HG03565 (cell line): ENCODE data around the gene ADAMTS17.

Source experiments
- ATAC-seq: cut with Tn5 transposase; IDR thresholded peaks from one replicate; pipeline ENCODE4 v1.9.1; 2021; ENCODE audit warnings: mild to moderate bottlenecking, moderate library complexity; ENCODE audit not compliant: unreplicated experiment

ADAMTS17 gene

GRCh38 chr15:100180921-100181320 is 160.9 kb downstream of the ADAMTS17 start:
- no peak for ATAC-seq

GRCh38 chr15:100175406-100176114 is 166.2 kb downstream of the ADAMTS17 start:
- no peak for ATAC-seq

GRCh38 chr15:100174904-100175275 is 166.9 kb downstream of the ADAMTS17 start:
- ATAC-seq = no peak

- ATAC-seq = no peak
Measured at GRCh38 chr15:100174159-100174903, 167.4 kb downstream of the ADAMTS17 start.

DNA sequence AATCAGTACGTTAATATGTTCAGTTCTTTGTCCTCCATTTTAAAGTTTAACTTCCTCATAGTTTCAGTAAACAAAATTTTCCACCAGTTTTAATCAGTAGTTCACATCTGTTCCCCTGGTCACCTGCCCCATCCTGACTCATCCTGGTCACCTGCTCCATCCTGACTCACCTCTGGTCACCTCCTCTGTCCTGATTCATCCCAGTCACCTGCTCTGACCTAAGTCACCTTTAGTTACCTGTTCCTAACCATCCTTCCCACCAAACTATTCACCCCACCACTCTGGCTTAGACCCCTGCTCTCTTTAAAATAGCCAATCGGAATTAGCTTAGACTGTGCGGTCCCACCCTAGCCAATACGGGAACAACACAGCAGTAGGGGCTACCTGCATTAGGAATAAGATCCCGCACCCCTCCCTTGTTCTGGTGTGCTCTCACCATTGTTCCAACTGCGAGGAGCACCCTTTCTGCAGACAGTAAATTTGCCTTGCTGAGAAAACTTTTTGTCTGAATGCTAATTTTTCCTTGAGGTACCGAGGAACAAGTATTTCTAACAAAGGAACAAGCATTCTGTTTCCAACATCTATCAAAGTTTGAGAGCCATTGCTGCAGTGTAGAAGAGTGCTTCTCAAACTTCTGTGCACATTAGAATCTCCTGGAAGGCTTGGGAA is 169.3 kb downstream of the ADAMTS17 start:
- ATAC-seq = no peak

DNA sequence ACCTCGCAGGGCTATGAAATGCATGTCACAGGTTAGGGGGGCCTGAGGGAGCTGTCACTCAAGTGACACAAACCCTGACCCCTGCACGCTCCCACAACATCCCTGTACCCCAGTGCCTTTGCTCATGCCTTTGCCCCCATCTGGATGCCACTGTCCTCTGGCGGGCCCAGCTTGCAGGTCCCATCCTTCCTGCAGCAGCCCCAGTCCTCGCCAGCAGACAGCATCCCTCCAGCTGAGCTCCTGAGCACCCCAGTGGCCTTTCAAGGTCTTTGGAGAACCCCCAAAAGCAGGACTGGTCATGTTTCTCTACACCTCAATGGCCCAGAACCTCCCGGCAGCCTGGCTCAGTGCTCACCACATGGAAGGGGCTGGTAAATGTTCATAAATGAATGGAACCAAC is 170.4 kb downstream of the ADAMTS17 start:
- no peak for ATAC-seq

DNA sequence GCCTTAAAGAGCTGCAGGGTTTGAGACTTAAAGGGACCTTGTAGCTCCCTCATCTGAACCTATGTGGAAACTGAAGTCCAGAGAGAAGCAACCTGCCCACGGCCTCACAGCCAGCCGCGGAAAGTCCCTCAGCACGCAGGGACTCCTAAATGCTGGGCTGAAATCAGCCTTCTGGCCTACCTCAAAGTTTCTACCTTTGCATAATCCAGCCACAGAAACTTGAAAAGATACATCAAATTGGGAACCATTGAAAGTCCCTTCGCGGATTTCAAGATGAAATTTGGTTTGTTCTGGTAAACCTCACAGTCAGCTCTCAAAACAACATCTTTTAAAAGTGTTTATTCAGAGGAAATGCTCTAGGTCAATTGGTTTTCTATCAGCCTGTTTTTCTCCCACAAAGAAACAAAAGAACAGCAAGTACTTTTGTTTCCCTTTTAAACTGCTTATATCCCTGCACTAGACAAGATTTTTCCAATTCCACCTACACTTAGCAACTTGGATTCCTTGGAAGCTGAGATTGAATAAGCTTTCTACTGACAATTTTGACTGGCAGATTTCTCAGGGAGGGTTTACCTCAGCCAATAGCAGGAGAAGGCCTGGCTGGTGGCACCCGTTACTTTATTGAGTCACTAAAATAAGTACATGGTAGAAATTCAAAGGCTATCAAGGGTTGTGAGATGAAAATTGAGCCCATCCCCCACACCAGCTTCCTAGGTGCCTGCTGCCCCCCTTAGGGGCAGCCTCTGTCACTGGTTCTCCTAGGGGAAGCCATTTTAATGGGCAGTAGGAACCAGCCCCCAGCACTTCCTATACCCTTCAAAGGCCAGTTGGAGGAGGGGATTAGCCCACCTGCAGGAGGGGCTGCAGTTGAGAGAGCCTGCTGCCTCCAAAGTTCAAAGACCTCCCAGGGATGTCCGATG is 171.2 kb downstream of the ADAMTS17 start:
- ATAC-seq = peak; percentile 90

DNA sequence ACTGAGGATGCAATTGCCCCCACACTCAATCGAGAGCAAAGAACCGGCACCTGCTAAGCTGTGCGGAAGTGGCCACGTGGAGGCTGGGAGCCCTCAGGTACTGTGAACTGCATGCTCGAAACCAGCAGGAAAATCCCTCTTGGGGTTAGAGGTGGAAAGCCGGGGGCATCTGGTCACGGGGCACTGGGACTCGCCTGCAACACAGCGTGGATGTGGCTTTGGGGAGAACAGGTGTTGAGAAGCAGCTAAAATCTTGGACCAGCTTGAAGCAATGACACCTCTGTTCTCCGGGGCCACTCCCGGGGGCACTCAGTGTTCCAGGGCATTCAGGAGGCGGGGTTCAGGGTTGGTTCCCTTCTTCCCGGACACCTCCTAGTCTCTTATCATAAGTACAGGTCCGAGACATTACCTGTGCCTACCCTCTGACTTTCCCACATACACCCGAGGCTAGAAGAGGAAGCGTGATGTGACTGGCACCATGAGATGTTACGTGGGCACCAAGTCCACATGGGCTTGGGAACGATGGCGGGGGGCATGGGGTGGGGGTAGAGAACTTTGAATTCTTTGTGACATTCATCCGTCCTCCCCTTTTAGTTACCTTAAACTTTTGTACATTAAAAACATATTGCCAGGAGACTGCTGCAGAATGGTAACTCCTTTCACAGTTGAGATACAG is 172.0 kb downstream of the ADAMTS17 start:
- ATAC-seq = no peak

- no peak for ATAC-seq
Measured at GRCh38 chr15:100168787-100169186, 173.0 kb downstream of the ADAMTS17 start.

- ATAC-seq = no peak
Measured at GRCh38 chr15:100167884-100168375, 173.8 kb downstream of the ADAMTS17 start.

- no peak for ATAC-seq
Measured at GRCh38 chr15:100166313-100166712, 175.5 kb downstream of the ADAMTS17 start.

DNA sequence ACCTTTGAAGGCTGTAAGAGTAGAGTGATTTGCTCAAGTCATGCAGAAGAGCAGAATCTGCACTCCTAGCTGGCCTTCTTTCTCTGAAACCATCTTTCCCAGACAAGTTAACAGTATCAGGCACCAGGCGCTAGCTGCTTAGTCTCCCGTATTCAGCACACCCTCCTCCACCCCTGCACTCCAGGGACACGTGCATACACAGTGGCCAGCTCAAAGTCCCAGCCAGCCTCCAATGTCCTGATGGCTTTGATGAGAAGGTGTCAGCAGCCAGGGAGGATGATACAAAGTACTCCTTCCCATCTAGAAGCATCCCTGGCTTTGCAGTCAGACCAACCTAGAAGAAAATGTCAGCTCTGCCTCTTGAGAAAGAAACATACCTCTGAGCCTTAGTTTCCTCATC is 177.8 kb downstream of the ADAMTS17 start:
- ATAC-seq = no peak

- ATAC-seq = no peak
Measured at GRCh38 chr15:100160953-100161352, 180.8 kb downstream of the ADAMTS17 start.

- ATAC-seq = no peak
Measured at GRCh38 chr15:100159436-100159835, 182.3 kb downstream of the ADAMTS17 start.

- no peak for ATAC-seq
Measured at GRCh38 chr15:100158356-100158755, 183.4 kb downstream of the ADAMTS17 start.

- no peak for ATAC-seq
Measured at GRCh38 chr15:100156201-100156600, 185.6 kb downstream of the ADAMTS17 start.

DNA sequence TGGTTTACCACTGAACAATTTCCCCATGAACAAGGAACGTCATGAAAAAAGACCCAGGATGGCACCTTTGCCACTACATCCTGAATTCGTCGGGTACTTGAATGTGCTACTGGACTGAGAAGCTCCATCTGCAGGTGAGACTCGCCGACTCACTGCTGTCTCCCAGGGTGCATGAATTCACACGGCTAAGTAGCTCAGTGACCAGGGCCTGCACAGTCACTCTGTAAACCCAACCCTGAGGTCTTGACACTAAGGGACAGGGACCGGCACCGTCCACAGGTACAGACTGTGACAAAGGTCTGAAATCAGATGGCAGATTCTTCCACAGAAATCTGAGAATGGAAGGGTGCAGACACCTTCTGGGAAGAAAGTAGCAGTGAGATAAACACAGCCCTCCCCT is 187.4 kb downstream of the ADAMTS17 start:
- no peak for ATAC-seq

DNA sequence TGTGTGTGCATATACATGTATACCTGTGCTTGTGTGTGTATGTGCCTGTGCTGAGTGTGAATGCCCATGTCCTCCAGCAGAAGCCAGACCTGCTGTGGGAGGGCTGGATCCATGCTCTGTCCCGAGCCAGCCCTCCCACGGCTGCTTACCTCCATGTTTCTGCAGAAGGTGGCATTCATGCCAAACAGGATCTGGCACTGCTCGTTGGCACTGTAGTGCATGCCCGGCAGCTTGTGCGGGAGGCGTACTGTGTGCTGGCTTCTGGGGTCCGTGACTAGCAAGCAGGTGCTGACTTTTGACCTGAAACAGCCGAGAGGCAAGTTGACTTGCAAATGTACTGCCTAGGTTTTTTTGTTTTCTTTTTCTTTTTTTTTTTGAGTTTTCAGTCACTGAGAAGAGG is 189.3 kb downstream of the ADAMTS17 start:
- ATAC-seq = no peak

- no peak for ATAC-seq
Measured at GRCh38 chr15:100150906-100151305, 190.9 kb downstream of the ADAMTS17 start.

DNA sequence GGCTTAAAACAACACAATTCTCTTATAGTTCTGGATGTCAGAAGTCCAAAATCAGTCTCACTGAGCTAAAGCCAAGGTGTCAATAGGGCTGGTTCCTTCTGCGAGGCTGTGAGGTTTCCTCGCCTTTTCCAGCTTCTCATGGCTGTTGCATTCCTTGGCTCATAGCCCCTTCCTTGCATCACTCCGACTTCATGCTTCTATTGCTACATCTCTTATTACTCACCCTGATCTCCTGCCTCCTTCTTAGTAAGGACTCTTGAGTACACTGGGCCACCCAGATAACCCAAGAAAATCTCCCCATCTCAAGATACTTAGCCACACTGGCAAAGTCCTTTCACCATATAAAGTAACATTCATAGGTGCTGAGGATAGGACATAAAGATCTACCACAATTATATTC is 193.9 kb downstream of the ADAMTS17 start:
- no peak for ATAC-seq
